Endothelial cell (in vitro differentiated cells): ENCODE measurements around the gene MYO19. TPM values are rescaled to one million over a fixed set of nuclear protein-coding genes. Genes with fewer than 3 reads are reported as not detected.

ENCODE experiments used
- DNase-seq: peaks from one replicate; pipeline ENCODE4 v3.0.0; 2021; ENCODE audit warnings: low spot score
- H3K27ac Mint-ChIP-seq: one replicate; pipeline ENCODE4 v1.8.0; 2021; ENCODE audit warnings: mixed read lengths, inconsistent platforms; ENCODE audit not compliant: unreplicated experiment
- H3K27me3 Mint-ChIP-seq: one replicate; pipeline ENCODE4 v1.8.0; 2021; ENCODE audit warnings: mild to moderate bottlenecking, moderate library complexity, mixed read lengths, inconsistent platforms; ENCODE audit not compliant: unreplicated experiment
- H3K36me3 Mint-ChIP-seq: one replicate; pipeline ENCODE4 v1.8.0; 2021; ENCODE audit warnings: mild to moderate bottlenecking, low read depth, mixed read lengths, inconsistent platforms; ENCODE audit not compliant: unreplicated experiment
- H3K4me1 Mint-ChIP-seq: one replicate; pipeline ENCODE4 v1.8.0; 2021; ENCODE audit warnings: mild to moderate bottlenecking, mixed read lengths, inconsistent platforms; ENCODE audit not compliant: unreplicated experiment
- H3K4me3 Mint-ChIP-seq: one replicate; pipeline ENCODE4 v1.8.0; 2021; ENCODE audit warnings: mild to moderate bottlenecking, mixed read lengths, inconsistent platforms; ENCODE audit not compliant: unreplicated experiment
- H3K9me3 Mint-ChIP-seq: one replicate; pipeline ENCODE4 v1.8.0; 2021; ENCODE audit warnings: mixed read lengths, inconsistent platforms; ENCODE audit not compliant: unreplicated experiment
- CTCF ChIP-seq: fragments of 200-600 bp; sonication (generic); IDR thresholded peaks from one replicate; pipeline ENCODE4 v1.5.0; 2021; ENCODE audit warnings: antibody characterized with exemption; ENCODE audit not compliant: unreplicated experiment
- total RNA-seq: library from RNA; stranded (reverse); fragmentation: NEBNext Ultra II Directional; extraction: Animal tissue kit (Norgen Biotek cat#: 25700); gene quantifications from one replicate; pipeline ENCODE4 v1.2.1, GENCODE V29; 2021; ENCODE audit not compliant: unreplicated experiment

MYO19 gene
- total RNA-seq, 1 donor from 2014 or later: 60.3 TPM

GRCh38 chr17:36498155-36498554 is 36.5 kb downstream of the MYO19 start:
- DNase-seq: no peak
- Mint-ChIP-seq H3K4me1 (peaks cover 5% of the 10 kb centered on the region), H3K9me3 (no peaks in the 10 kb centered on the region), H3K27me3 (peaks cover 2% of the 10 kb centered on the region), H3K4me3 (no peak overlapping the region), H3K36me3 (peaks cover 28% of the 10 kb centered on the region), H3K27ac (no peak overlapping the region)
- TF ChIP-seq CTCF: no peak

DNA sequence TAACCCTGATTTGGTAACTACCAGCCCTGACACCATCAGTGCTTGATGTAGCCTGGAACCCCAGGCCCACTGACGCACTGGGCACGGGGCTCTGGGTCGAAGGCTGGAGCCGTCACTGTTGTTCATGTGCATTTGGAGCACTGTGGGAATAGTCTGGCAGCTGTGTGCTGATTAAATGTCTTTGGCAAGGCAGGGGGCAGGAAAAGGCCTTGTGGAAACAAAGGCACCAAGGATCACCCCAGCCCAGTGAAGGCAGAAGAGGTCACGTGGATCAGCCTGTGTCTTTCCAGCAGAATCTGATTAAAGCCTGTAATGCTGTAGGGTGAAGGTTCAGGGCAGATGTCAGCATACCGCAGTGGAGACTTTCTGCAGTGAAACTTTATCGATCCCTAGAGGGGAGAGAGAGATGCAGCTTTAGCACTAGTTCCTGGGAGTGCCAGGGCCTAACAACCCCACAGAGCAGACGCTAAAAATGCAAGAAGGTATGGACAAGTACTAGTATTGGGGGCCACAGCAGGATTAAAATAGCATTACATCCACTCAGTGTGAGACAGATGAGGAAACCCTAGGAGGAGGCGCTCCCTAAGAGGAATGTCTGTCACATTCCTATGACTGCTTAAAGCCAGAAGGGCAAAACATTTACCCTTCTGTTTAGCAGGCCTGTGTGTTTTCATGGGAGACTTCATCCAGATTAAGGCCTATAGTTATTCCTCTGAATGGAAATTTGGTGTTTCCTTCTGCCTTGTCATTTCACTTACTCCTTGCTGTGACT is 38.5 kb downstream of the MYO19 start:
- no peak for TF ChIP-seq CTCF
- Mint-ChIP-seq H3K36me3 (peaks cover 17% of the 10 kb centered on the region), H3K27me3 (no peaks in the 10 kb centered on the region), H3K9me3 (no peaks in the 10 kb centered on the region), H3K27ac (peak overlapping the region; percentile 67), H3K4me3 (no peak overlapping the region), H3K4me1 (peaks cover 5% of the 10 kb centered on the region)
- DNase-seq: no peak

DNA sequence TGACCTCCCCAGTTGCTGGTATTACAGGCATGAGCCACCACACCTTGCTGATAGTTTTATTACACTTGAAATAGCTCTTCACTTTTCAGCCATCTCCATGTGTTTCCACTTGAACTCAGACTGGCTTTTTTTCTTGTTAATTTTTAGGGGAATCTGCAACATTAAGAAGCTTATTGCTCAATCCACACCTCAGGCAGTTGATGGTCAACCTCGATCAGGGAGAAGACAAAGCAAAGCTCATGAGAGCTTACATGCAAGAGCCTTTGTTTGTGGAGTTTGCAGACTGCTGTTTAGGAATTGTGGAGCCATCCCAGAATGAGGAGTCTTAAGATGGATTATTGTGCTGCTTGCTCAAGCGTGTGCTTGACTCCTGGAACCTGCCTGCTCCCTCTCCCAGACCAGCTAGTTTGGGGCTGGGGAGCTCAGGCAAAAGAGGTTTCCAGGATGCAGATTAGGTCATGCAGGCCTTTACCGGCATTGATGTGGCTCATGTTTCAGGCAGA is 39.5 kb downstream of the MYO19 start:
- Mint-ChIP-seq H3K27me3 (no peaks in the 10 kb centered on the region), H3K4me3 (no peak overlapping the region), H3K4me1 (peaks cover 5% of the 10 kb centered on the region), H3K27ac (no peak overlapping the region), H3K36me3 (peaks cover 17% of the 10 kb centered on the region), H3K9me3 (no peaks in the 10 kb centered on the region)
- no peak for DNase-seq
- no peak for TF ChIP-seq CTCF

DNA sequence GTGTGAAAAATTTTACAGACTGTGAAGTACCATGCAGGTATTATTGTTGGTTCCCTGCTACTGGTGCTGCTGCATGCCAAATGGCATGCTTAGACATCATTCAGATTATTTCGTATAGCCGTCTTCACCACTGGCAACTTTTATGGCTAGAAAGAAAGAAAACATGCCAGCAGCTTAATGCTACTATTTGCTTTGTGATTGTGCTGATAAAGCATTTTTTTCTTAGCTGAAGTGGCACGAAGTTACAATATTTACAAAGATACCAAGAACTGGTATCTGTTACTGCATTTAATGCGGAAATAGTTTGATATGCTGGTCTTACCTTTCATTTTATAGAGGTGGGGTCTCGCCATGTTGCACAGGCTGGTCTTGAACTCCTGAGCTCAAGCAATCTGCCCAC is 40.0 kb downstream of the MYO19 start:
- DNase-seq: no peak
- no peak overlapping the region for H3K27ac Mint-ChIP-seq
- TF ChIP-seq CTCF: no peak
- peaks cover 17% of the 10 kb centered on the region for H3K36me3 Mint-ChIP-seq
- no peak overlapping the region for H3K4me3 Mint-ChIP-seq
- no peaks in the 10 kb centered on the region for H3K9me3 Mint-ChIP-seq
- peaks cover 5% of the 10 kb centered on the region for H3K4me1 Mint-ChIP-seq
- H3K27me3 Mint-ChIP-seq: no peaks in the 10 kb centered on the region

DNA sequence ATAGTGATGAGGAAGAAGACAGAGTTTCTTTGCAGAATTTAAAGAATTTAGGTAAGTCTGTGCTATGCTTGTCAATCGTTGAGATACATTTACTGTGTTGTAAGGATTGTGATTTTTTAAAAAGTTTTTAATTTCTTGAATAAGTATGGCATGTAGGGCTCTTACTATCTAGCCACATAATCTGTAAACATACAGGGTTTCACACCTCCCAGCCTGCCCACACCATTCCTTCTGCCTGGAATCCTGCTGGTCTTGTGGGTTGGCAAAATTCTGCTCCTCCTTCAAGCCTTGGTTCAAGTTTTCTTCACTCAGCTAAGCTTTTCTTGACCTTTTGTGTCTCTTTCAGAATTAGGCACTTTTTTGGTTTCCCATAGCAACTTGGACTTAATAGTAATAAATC is 40.7 kb downstream of the MYO19 start:
- Mint-ChIP-seq H3K27ac (no peak overlapping the region), H3K36me3 (peaks cover 19% of the 10 kb centered on the region), H3K27me3 (no peaks in the 10 kb centered on the region), H3K9me3 (no peaks in the 10 kb centered on the region), H3K4me3 (no peak overlapping the region), H3K4me1 (peaks cover 1% of the 10 kb centered on the region)
- TF ChIP-seq CTCF: no peak
- DNase-seq: no peak
